Measurements from ENCODE around the gene PKHD1.
"Not testable (repeated sequence)": the region's sequence is repeated elsewhere in the genome, so short reads cannot be mapped to it uniquely, and the experiment has no call there.

Gene PKHD1

GRCh38 chr6:52041134-52041533 lies 46.3 kb downstream of the PKHD1 start:
- no peak for DNase-seq

GRCh38 chr6:52027699-52028098 lies 59.7 kb downstream of the PKHD1 start:
- DNase-seq, result no peak

GRCh38 chr6:52024451-52025068 lies 62.9 kb downstream of the PKHD1 start:
- DNase-seq, result no peak

GRCh38 chr6:52022675-52023074 lies 64.7 kb downstream of the PKHD1 start:
- no peak for DNase-seq

GRCh38 chr6:52020945-52021570 lies 66.4 kb downstream of the PKHD1 start:
- peak; percentile 11 to 61 for DNase-seq

- DNase-seq, result no peak
These were observed 67.5 kb downstream of the PKHD1 start for GRCh38 chr6:52019881-52020280.

GRCh38 chr6:52019092-52019491 lies 68.3 kb downstream of the PKHD1 start:
- DNase-seq, result no peak

- DNase-seq, result no peak
These were observed 70.3 kb downstream of the PKHD1 start for GRCh38 chr6:52016915-52017748.

GRCh38 chr6:52015953-52016352 lies 71.5 kb downstream of the PKHD1 start:
- DNase-seq, result no peak

GRCh38 chr6:52014391-52014790 lies 73.0 kb downstream of the PKHD1 start:
- no peak for DNase-seq

- DNase-seq, result no peak
These were observed 74.4 kb downstream of the PKHD1 start for GRCh38 chr6:52013035-52013434.

- DNase-seq, result no peak
These were observed 74.8 kb downstream of the PKHD1 start for GRCh38 chr6:52012582-52012981.

GRCh38 chr6:52010806-52011205 lies 76.6 kb downstream of the PKHD1 start:
- DNase-seq, result no peak

- DNase-seq, result no peak
These were observed 77.3 kb downstream of the PKHD1 start for GRCh38 chr6:52010145-52010544.

GRCh38 chr6:52009466-52010140 lies 77.8 kb downstream of the PKHD1 start:
- DNase-seq, result no peak

GRCh38 chr6:52000064-52000463 lies 87.3 kb downstream of the PKHD1 start:
- no peak for DNase-seq

GRCh38 chr6:51996296-51996947 lies 91.0 kb downstream of the PKHD1 start:
- DNase-seq, result no peak

- DNase-seq, result no peak
These were observed 92.1 kb downstream of the PKHD1 start for GRCh38 chr6:51995214-51995755.

GRCh38 chr6:51992876-51993275 lies 94.5 kb downstream of the PKHD1 start:
- DNase-seq, result no peak

GRCh38 chr6:51989789-51990188 lies 97.6 kb downstream of the PKHD1 start:
- no peak for DNase-seq

- no peak for DNase-seq
These were observed 100.5 kb downstream of the PKHD1 start for GRCh38 chr6:51986864-51987263.

GRCh38 chr6:51983564-51983963 lies 103.8 kb downstream of the PKHD1 start:
- no peak for DNase-seq

- not testable (repeated sequence) for DNase-seq
These were observed 104.7 kb downstream of the PKHD1 start for GRCh38 chr6:51982695-51983094.

All from inflammatory macrophage treated with lipopolysaccharide for 1 hour (primary cell).